Measurements from ENCODE around the gene DERL3.

DERL3 gene

GRCh38 chr22:23831261-23831660 lies 7.5 kb downstream of the DERL3 start:
- DNase-seq (ENCODE audit: low read depth in 2 of 2): no peak

GRCh38 chr22:23829845-23830372 lies 8.9 kb downstream of the DERL3 start:
- DNase-seq (ENCODE audit: low read depth in 2 of 2): no peak

- DNase-seq (ENCODE audit: low read depth in 2 of 2): no peak
These were observed 9.8 kb downstream of the DERL3 start for GRCh38 chr22:23828800-23829680.

GRCh38 chr22:23827351-23827995 lies 11.3 kb downstream of the DERL3 start:
- DNase-seq (ENCODE audit: low read depth in 2 of 2): no peak

GRCh38 chr22:23826510-23827350 lies 12.1 kb downstream of the DERL3 start:
- no peak for DNase-seq (ENCODE audit: low read depth in 2 of 2)

- no peak for DNase-seq (ENCODE audit: low read depth in 2 of 2)
These were observed 13.4 kb downstream of the DERL3 start for GRCh38 chr22:23825246-23825905.

GRCh38 chr22:23824476-23825245 lies 14.1 kb downstream of the DERL3 start:
- no peak for DNase-seq (ENCODE audit: low read depth in 2 of 2)

- no peak for DNase-seq (ENCODE audit: low read depth in 2 of 2)
These were observed 15.4 kb downstream of the DERL3 start for GRCh38 chr22:23823331-23823791.

GRCh38 chr22:23822101-23822671 lies 16.6 kb downstream of the DERL3 start:
- DNase-seq (ENCODE audit: low read depth in 2 of 2): no peak

GRCh38 chr22:23820748-23821211 lies 18.0 kb downstream of the DERL3 start:
- DNase-seq (ENCODE audit: low read depth in 2 of 2): no peak

GRCh38 chr22:23818541-23818940 lies 20.3 kb downstream of the DERL3 start:
- DNase-seq (ENCODE audit: low read depth in 2 of 2): no peak

GRCh38 chr22:23817146-23817545 lies 21.7 kb downstream of the DERL3 start:
- DNase-seq (ENCODE audit: low read depth in 2 of 2): no peak

GRCh38 chr22:23816156-23816976 lies 22.4 kb downstream of the DERL3 start:
- DNase-seq (ENCODE audit: low read depth in 2 of 2): no peak

- no peak for DNase-seq (ENCODE audit: low read depth in 2 of 2)
These were observed 23.2 kb downstream of the DERL3 start for GRCh38 chr22:23815541-23816155.

- DNase-seq (ENCODE audit: low read depth in 2 of 2): no peak
These were observed 26.4 kb downstream of the DERL3 start for GRCh38 chr22:23812378-23812777.

- no peak for DNase-seq (ENCODE audit: low read depth in 2 of 2)
These were observed 32.0 kb downstream of the DERL3 start for GRCh38 chr22:23806837-23807236.

- no peak for DNase-seq (ENCODE audit: low read depth in 2 of 2)
These were observed 34.0 kb downstream of the DERL3 start for GRCh38 chr22:23804781-23805291.

GRCh38 chr22:23803001-23803819 lies 35.6 kb downstream of the DERL3 start:
- DNase-seq (ENCODE audit: low read depth in 2 of 2): no peak
